ENCODE data around the gene FBXW11. TPM values are rescaled to one million over a fixed set of nuclear protein-coding genes. Genes with fewer than 3 reads are reported as not detected.

FBXW11 gene
- total RNA-seq, 1 experiment from 2014 or later = 123 TPM

- Histone ChIP-seq H3K36me3 (peaks cover 10% of the 10 kb centered on the region), H3K9me3 (replicated peaks) (no peaks in the 10 kb centered on the region), H3K4me3 (peak overlapping the region; percentile 86), H3K27ac (peak overlapping the region; percentile 95), H3K27me3 (replicated peaks) (no peaks in the 10 kb centered on the region), H3K4me1 (replicated peaks) (peaks cover 18% of the 10 kb centered on the region)
- DNase-seq (ENCODE audit: low read depth in 1 of 2, low spot score in 2 of 2) = peak in 1 of 2 experiments; percentile 35
Observed at GRCh38 chr5:172007175-172008110, 1.0 kb upstream of the FBXW11 start.

GRCh38 chr5:172005708-172006320 lies 624 bp downstream of the FBXW11 start:
- peak overlapping the region; percentile 95 for H3K27ac ChIP-seq
- no peaks in the 10 kb centered on the region for H3K9me3 ChIP-seq (replicated peaks)
- H3K4me3 ChIP-seq = peak overlapping the region; percentile 86
- no peaks in the 10 kb centered on the region for H3K27me3 ChIP-seq (replicated peaks)
- H3K4me1 ChIP-seq (replicated peaks) = peaks cover 18% of the 10 kb centered on the region
- DNase-seq (ENCODE audit: low read depth in 1 of 2, low spot score in 2 of 2) = peak; percentile 61 to 64
- H3K36me3 ChIP-seq = peaks cover 18% of the 10 kb centered on the region

DNA sequence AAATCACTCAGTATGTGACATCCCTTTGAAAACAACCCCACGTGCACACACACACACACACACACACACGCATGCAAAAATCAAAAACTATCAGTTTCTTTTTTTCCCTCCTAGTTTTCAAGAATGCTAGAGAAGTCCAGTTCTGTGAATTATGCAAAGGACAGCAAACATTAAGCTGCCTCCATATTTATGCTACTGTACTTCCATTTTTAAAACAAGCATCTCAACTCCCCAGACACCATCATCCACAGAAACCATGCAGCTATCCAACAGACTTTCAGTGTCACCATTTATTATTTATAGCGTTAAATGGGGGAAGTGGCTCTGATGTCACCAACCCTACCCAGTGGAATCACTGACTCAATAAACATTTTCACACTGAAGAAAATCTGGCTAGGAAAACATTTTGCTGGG lies 1.6 kb downstream of the FBXW11 start:
- Histone ChIP-seq H3K4me3 (peak overlapping the region; percentile 86), H3K9me3 (replicated peaks) (no peaks in the 10 kb centered on the region), H3K4me1 (replicated peaks) (peaks cover 21% of the 10 kb centered on the region), H3K27ac (0 out of 2 replicates have a peak overlapping the region, but pooled peaks have one; percentile 12), H3K27me3 (replicated peaks) (no peaks in the 10 kb centered on the region), H3K36me3 (peaks cover 18% of the 10 kb centered on the region)
- peak; percentile 9 to 35 for DNase-seq (ENCODE audit: low read depth in 1 of 2, low spot score in 2 of 2)

DNA sequence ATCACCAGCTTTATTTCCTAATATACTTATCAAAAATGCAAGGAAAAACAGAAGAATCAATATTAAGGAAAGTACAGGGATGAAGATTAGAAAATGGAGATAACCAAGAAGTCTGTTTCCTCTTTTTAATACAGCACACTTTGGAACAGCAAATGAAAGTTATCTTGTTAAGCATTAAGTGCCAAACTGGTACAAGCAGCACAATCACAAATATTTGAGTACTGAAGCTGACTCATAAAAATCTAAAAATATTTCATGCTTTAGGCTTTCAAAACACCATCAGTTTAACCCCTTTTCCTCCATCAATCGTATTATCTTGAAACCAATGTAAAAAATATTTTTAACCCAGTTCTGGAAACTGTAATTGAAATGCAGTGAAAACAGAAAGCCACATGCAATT lies 2.7 kb downstream of the FBXW11 start:
- Histone ChIP-seq H3K27ac (no peak overlapping the region), H3K27me3 (replicated peaks) (no peaks in the 10 kb centered on the region), H3K4me3 (no peak overlapping the region), H3K4me1 (replicated peaks) (peaks cover 26% of the 10 kb centered on the region), H3K36me3 (peaks cover 18% of the 10 kb centered on the region), H3K9me3 (replicated peaks) (no peaks in the 10 kb centered on the region)
- no peak for DNase-seq (ENCODE audit: low read depth in 1 of 2, low spot score in 2 of 2)

DNA sequence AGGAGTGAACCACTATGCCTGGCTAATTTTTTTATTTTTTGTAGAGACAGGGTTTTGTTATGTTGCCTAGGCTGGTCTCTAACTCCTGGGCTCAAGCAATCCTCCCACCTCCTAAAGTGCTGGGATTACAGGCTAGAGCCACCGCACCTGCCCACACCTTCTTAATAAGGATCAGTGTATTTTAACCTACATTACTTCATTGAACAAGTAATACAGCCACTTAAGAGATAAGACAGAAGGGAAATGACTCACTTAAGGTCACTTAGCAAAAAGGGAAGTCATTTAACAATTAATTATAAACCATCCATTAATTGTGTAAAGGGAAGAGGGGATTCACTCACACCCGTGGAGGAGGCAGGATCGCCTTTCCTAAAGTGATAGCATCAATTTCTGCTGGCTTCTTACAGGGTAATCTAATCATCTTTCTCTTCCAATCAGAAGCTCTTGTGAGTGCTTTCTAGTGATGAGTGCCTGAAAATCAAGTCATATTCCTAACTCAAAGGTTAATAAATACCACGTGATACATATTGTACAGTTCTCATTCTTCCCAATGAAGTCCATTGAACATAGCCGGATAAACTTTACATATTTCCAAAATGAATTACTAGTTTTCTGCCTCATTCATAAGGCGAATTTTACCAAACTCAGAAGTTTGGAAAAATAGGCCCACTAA lies 3.5 kb downstream of the FBXW11 start:
- DNase-seq (ENCODE audit: low read depth in 1 of 2, low spot score in 2 of 2) = no peak
- H3K9me3 ChIP-seq (replicated peaks) = no peaks in the 10 kb centered on the region
- H3K36me3 ChIP-seq = peaks cover 18% of the 10 kb centered on the region
- H3K27me3 ChIP-seq (replicated peaks) = no peaks in the 10 kb centered on the region
- H3K4me1 ChIP-seq (replicated peaks) = peaks cover 23% of the 10 kb centered on the region
- H3K4me3 ChIP-seq = no peak overlapping the region
- no peak overlapping the region for H3K27ac ChIP-seq

- Histone ChIP-seq H3K9me3 (replicated peaks) (no peaks in the 10 kb centered on the region), H3K36me3 (peaks cover 18% of the 10 kb centered on the region), H3K4me3 (no peak overlapping the region), H3K27ac (no peak overlapping the region), H3K27me3 (replicated peaks) (no peaks in the 10 kb centered on the region), H3K4me1 (replicated peaks) (peaks cover 17% of the 10 kb centered on the region)
- peak in 1 of 2 experiments; percentile 21 for DNase-seq (ENCODE audit: low read depth in 1 of 2, low spot score in 2 of 2)
Observed at GRCh38 chr5:172002310-172002709, 4.1 kb downstream of the FBXW11 start.

GRCh38 chr5:171999877-172000276 lies 6.6 kb downstream of the FBXW11 start:
- peaks cover 23% of the 10 kb centered on the region for H3K36me3 ChIP-seq
- no peak overlapping the region for H3K4me3 ChIP-seq
- DNase-seq (ENCODE audit: low read depth in 1 of 2, low spot score in 2 of 2) = no peak
- no peaks in the 10 kb centered on the region for H3K27me3 ChIP-seq (replicated peaks)
- H3K27ac ChIP-seq = no peak overlapping the region
- no peaks in the 10 kb centered on the region for H3K9me3 ChIP-seq (replicated peaks)
- H3K4me1 ChIP-seq (replicated peaks) = peaks cover 13% of the 10 kb centered on the region

DNA sequence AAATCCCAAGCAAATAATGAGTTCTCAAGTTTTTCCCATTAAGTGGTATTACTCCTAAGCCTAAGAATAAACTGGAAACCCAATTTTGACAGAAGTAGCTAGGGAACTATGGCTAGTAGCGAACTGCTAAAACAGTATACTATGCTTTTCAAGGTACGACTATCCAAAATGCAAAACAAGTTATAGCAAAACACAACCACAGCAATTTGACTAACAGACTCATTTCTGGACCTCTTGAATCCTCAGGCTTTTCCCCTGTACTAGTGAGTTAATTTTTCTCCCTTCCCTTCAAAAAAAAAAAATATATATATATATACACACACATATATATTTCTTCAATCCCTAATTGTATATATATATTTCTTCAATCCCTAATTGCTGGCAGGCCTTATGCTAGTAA lies 7.3 kb downstream of the FBXW11 start:
- H3K4me1 ChIP-seq (replicated peaks) = peaks cover 9% of the 10 kb centered on the region
- H3K4me3 ChIP-seq = no peak overlapping the region
- no peak for DNase-seq (ENCODE audit: low read depth in 1 of 2, low spot score in 2 of 2)
- H3K27ac ChIP-seq = no peak overlapping the region
- no peaks in the 10 kb centered on the region for H3K27me3 ChIP-seq (replicated peaks)
- no peaks in the 10 kb centered on the region for H3K9me3 ChIP-seq (replicated peaks)
- peaks cover 24% of the 10 kb centered on the region for H3K36me3 ChIP-seq

DNA sequence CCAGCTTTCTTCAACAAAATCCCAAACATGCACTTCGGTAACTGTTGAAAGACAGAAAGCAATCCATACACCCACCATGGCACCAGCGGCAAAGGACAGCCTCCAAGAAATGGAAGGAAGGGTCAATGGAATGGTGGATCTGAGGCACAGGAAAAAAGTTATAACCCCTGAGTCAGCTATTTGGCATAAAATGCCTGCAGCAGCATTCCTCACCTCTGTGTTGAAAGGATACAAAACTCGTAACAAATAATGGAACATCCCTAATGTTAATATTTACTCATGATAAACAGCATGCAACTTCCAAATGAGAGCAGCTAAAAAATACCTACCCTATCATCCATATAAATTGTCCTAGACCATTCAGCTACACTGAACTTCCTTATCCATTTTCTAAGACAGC lies 9.4 kb downstream of the FBXW11 start:
- H3K4me3 ChIP-seq = no peak overlapping the region
- no peaks in the 10 kb centered on the region for H3K27me3 ChIP-seq (replicated peaks)
- DNase-seq (ENCODE audit: low read depth in 1 of 2, low spot score in 2 of 2) = peak in 1 of 2 experiments; percentile 27
- peaks cover 9% of the 10 kb centered on the region for H3K4me1 ChIP-seq (replicated peaks)
- H3K36me3 ChIP-seq = peaks cover 34% of the 10 kb centered on the region
- no peak overlapping the region for H3K27ac ChIP-seq
- no peaks in the 10 kb centered on the region for H3K9me3 ChIP-seq (replicated peaks)

DNA sequence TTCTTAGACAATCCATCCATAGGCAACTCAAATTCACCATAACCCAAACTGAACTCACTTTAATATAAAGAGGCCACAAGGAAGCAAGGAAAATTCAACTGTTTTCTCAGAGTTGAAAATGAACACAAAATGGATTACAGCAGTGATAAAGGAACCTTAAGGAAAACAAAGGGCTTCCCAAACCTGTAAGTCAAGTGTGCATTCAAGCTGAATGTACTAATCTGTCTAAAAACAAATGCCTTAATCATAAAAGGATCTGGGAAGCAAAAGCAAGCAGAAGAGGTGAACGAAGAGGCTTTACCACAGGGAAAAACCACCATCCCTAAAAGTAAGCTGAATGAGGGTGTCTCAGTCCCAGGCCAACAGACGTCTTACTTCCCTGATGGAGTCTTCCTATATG lies 13.6 kb downstream of the FBXW11 start:
- DNase-seq (ENCODE audit: low read depth in 1 of 2, low spot score in 2 of 2) = no peak
- H3K9me3 ChIP-seq (replicated peaks) = 0 out of 2 replicates have a peak, but pooled peaks cover 3% of the 10 kb centered on the region
- peaks cover 8% of the 10 kb centered on the region for H3K4me1 ChIP-seq (replicated peaks)
- no peaks in the 10 kb centered on the region for H3K27me3 ChIP-seq (replicated peaks)
- H3K27ac ChIP-seq = no peak overlapping the region
- H3K36me3 ChIP-seq = peaks cover 50% of the 10 kb centered on the region
- no peak overlapping the region for H3K4me3 ChIP-seq

GRCh38 chr5:171992305-171992704 lies 14.1 kb downstream of the FBXW11 start:
- peaks cover 51% of the 10 kb centered on the region for H3K36me3 ChIP-seq
- no peak overlapping the region for H3K4me3 ChIP-seq
- no peak for DNase-seq (ENCODE audit: low read depth in 1 of 2, low spot score in 2 of 2)
- no peak overlapping the region for H3K27ac ChIP-seq
- H3K4me1 ChIP-seq (replicated peaks) = peaks cover 8% of the 10 kb centered on the region
- no peaks in the 10 kb centered on the region for H3K27me3 ChIP-seq (replicated peaks)
- H3K9me3 ChIP-seq (replicated peaks) = 0 out of 2 replicates have a peak, but pooled peaks cover 3% of the 10 kb centered on the region

GRCh38 chr5:171990713-171991015 lies 15.8 kb downstream of the FBXW11 start:
- Histone ChIP-seq H3K4me1 (replicated peaks) (peaks cover 8% of the 10 kb centered on the region), H3K27me3 (replicated peaks) (no peaks in the 10 kb centered on the region), H3K4me3 (no peak overlapping the region), H3K36me3 (peaks cover 37% of the 10 kb centered on the region), H3K9me3 (replicated peaks) (0 out of 2 replicates have a peak, but pooled peaks cover 3% of the 10 kb centered on the region), H3K27ac (no peak overlapping the region)
- no peak for DNase-seq (ENCODE audit: low read depth in 1 of 2, low spot score in 2 of 2)

- Histone ChIP-seq H3K27ac (no peak overlapping the region), H3K36me3 (peaks cover 36% of the 10 kb centered on the region), H3K9me3 (replicated peaks) (0 out of 2 replicates have a peak, but pooled peaks cover 3% of the 10 kb centered on the region), H3K27me3 (replicated peaks) (no peaks in the 10 kb centered on the region), H3K4me1 (replicated peaks) (peaks cover 10% of the 10 kb centered on the region), H3K4me3 (no peak overlapping the region)
- no peak for DNase-seq (ENCODE audit: low read depth in 1 of 2, low spot score in 2 of 2)
Observed at GRCh38 chr5:171989946-171990712, 16.3 kb downstream of the FBXW11 start.

All from SJSA1 (cell line).